ENCODE data around the gene ABI3.

Gene ABI3

DNA sequence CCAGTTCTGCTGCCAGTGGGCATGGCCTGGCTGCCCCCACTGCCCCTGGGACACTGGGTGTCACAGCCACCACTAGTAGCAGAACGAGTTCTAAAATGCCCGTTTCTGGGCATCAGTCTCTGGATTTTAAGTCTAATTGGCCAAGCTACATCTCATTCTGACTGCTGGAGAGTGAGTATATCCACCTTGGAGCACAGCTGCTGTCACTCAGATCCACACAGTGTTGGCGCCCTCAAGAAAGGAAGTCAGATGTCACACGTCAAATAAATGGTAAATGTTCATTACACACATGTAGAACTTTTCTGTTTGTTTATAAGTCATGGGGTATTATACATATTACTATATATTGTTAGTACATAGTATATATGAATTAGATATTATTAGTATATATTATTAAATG, 19.6 kb upstream of the ABI3 start:
- Histone ChIP-seq H3K4me3 (replicated peaks; ENCODE audit: insufficient read depth, low read length) (no peak overlapping the region), H3K27me3 (ENCODE audit: insufficient read depth, poor library complexity, severe bottlenecking) (no peaks in the 10 kb centered on the region), H3K27ac (replicated peaks) (no peak overlapping the region)
- TF ChIP-seq SPI1 (IDR thresholded peaks at IDR 0.05; ENCODE audit: borderline replicate concordance, low read depth) (no peak), GABPA (IDR thresholded peaks at IDR 0.05; ENCODE audit: low read depth) (no peak), POLR2AphosphoS5 (IDR thresholded peaks at IDR 0.05; ENCODE audit: low read depth) (no peak)
- TF ChIP-seq, protein P1, sequence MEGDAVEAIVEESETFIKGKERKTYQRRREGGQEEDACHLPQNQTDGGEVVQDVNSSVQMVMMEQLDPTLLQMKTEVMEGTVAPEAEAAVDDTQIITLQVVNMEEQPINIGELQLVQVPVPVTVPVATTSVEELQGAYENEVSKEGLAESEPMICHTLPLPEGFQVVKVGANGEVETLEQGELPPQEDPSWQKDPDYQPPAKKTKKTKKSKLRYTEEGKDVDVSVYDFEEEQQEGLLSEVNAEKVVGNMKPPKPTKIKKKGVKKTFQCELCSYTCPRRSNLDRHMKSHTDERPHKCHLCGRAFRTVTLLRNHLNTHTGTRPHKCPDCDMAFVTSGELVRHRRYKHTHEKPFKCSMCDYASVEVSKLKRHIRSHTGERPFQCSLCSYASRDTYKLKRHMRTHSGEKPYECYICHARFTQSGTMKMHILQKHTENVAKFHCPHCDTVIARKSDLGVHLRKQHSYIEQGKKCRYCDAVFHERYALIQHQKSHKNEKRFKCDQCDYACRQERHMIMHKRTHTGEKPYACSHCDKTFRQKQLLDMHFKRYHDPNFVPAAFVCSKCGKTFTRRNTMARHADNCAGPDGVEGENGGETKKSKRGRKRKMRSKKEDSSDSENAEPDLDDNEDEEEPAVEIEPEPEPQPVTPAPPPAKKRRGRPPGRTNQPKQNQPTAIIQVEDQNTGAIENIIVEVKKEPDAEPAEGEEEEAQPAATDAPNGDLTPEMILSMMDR (IDR thresholded peaks at IDR 0.05; ENCODE audit: insufficient read depth, low read length) = no peak
- TF ChIP-seq, protein P2, sequence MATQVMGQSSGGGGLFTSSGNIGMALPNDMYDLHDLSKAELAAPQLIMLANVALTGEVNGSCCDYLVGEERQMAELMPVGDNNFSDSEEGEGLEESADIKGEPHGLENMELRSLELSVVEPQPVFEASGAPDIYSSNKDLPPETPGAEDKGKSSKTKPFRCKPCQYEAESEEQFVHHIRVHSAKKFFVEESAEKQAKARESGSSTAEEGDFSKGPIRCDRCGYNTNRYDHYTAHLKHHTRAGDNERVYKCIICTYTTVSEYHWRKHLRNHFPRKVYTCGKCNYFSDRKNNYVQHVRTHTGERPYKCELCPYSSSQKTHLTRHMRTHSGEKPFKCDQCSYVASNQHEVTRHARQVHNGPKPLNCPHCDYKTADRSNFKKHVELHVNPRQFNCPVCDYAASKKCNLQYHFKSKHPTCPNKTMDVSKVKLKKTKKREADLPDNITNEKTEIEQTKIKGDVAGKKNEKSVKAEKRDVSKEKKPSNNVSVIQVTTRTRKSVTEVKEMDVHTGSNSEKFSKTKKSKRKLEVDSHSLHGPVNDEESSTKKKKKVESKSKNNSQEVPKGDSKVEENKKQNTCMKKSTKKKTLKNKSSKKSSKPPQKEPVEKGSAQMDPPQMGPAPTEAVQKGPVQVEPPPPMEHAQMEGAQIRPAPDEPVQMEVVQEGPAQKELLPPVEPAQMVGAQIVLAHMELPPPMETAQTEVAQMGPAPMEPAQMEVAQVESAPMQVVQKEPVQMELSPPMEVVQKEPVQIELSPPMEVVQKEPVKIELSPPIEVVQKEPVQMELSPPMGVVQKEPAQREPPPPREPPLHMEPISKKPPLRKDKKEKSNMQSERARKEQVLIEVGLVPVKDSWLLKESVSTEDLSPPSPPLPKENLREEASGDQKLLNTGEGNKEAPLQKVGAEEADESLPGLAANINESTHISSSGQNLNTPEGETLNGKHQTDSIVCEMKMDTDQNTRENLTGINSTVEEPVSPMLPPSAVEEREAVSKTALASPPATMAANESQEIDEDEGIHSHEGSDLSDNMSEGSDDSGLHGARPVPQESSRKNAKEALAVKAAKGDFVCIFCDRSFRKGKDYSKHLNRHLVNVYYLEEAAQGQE (IDR thresholded peaks at IDR 0.05; ENCODE audit: insufficient replicate concordance, low read depth) = no peak
- DNase-seq (ENCODE audit: low read depth in 1 of 2, low spot score in 1 of 2) = no peak

- TF ChIP-seq GABPA (IDR thresholded peaks at IDR 0.05; ENCODE audit: low read depth) (0 out of 2 replicates have a peak, but pooled peaks have one; percentile 8), SPI1 (IDR thresholded peaks at IDR 0.05; ENCODE audit: borderline replicate concordance, low read depth) (no peak)
- TF ChIP-seq, protein P2 (IDR thresholded peaks at IDR 0.05; ENCODE audit: insufficient replicate concordance, low read depth) = no peak
- no peaks in the 10 kb centered on the region for H3K27me3 ChIP-seq (ENCODE audit: insufficient read depth, poor library complexity, severe bottlenecking)
- DNase-seq (ENCODE audit: low read depth in 1 of 2, low spot score in 1 of 2) = no peak
- H3K27ac ChIP-seq (replicated peaks) = peak overlapping the region; percentile 99
- H3K4me3 ChIP-seq (replicated peaks; ENCODE audit: insufficient read depth, low read length) = peak overlapping the region; percentile 55
These were observed 19.0 kb upstream of the ABI3 start for GRCh38 chr17:49191409-49191916.

- DNase-seq (ENCODE audit: low read depth in 1 of 2, low spot score in 1 of 2) = peak; percentile 91 to 92
- Histone ChIP-seq H3K27me3 (ENCODE audit: insufficient read depth, poor library complexity, severe bottlenecking) (no peaks in the 10 kb centered on the region), H3K27ac (replicated peaks) (peak overlapping the region; percentile 99), H3K4me3 (replicated peaks; ENCODE audit: insufficient read depth, low read length) (peak overlapping the region; percentile 55)
- TF ChIP-seq POLR2AphosphoS5 (IDR thresholded peaks at IDR 0.05; ENCODE audit: low read depth) = peak; percentile 79
- TF ChIP-seq GABPA (IDR thresholded peaks at IDR 0.05; ENCODE audit: low read depth) = peak; percentile 52; the same call in 1 of the 2 replicates
- TF ChIP-seq, protein P2 (IDR thresholded peaks at IDR 0.05; ENCODE audit: insufficient replicate concordance, low read depth) = peak; percentile 59
- TF ChIP-seq, protein P1 (IDR thresholded peaks at IDR 0.05; ENCODE audit: insufficient read depth, low read length) = no peak
- TF ChIP-seq SPI1 (IDR thresholded peaks at IDR 0.05; ENCODE audit: borderline replicate concordance, low read depth) = peak; percentile 27; the same call in 1 of the 2 replicates
These were observed 18.4 kb upstream of the ABI3 start for GRCh38 chr17:49191917-49192741.
